Spinal cord (tissue), 10 donors: ENCODE results near the gene BDH2. TPM values are rescaled to one million over a fixed set of nuclear protein-coding genes. Genes with fewer than 3 reads are reported as not detected.
A peak's percentile ranks its signal among the peaks of the same experiment; 100 is the strongest.

ENCODE experiments used
- DNase-seq, 6 donors: peaks; one replicate each; pipeline versions ENCODE4 v3.0.0 to v3.0.0-alpha.2; 2013 to 2015; ENCODE audit warnings: low spot score in 6 of 6, low read depth in 4 of 6
- H3K27ac ChIP-seq: one replicate; pipeline ENCODE4 v1.5.1; 2013; ENCODE audit warnings: low read depth, low read length, control low read depth
- H3K27me3 ChIP-seq: one replicate; pipeline ENCODE4 v1.6.1; 2013; ENCODE audit warnings: low read length; ENCODE audit not compliant: control insufficient read depth, insufficient read depth
- H3K36me3 ChIP-seq: one replicate; pipeline ENCODE4 v1.6.1; 2013; ENCODE audit warnings: low read length; ENCODE audit not compliant: control insufficient read depth, insufficient read depth
- H3K4me1 ChIP-seq: one replicate; pipeline ENCODE4 v1.6.1; 2013; ENCODE audit warnings: low read length; ENCODE audit not compliant: control insufficient read depth, insufficient read depth
- H3K4me3 ChIP-seq: one replicate; pipeline ENCODE4 v1.5.1; 2013; ENCODE audit warnings: low read depth, low read length, control low read depth
- H3K9me3 ChIP-seq: one replicate; pipeline ENCODE4 v1.6.1; 2013; ENCODE audit warnings: low read length; ENCODE audit not compliant: control insufficient read depth, insufficient read depth
- whole genome bisulfite sequencing: methylation state at CpG from one replicate; pipeline ENCODE4 v1.1.5; 2013; ENCODE audit warnings: missing lambda C conversion rate; ENCODE audit not compliant: insufficient coverage; 5-methylcytosine and 5-hydroxymethylcytosine counted together
- polyA plus RNA-seq, 2 donors: library from polyadenylated mRNA; unstranded; fragments of 120-200 nt; gene quantifications; one replicate each; pipeline ENCODE4 v1.2.1, GENCODE V29; 2013; ENCODE audit not compliant: insufficient read length in 2 of 2
- total RNA-seq, 2 donors: library from RNA; depleted of rRNA in 1 of 2; stranded (reverse); fragments of 120-200 nt in 1 of 2; fragments of >200 nt in 1 of 2; gene quantifications; one replicate each; pipeline versions ENCODE4 v1.2.3 to v1.2.4, GENCODE V29; 2013 to 2014
- donor health status: healthy.

The BDH2 gene
- total and polyA plus RNA-seq, 4 donors: 47.2 to 129 (median 50.7) TPM

DNA sequence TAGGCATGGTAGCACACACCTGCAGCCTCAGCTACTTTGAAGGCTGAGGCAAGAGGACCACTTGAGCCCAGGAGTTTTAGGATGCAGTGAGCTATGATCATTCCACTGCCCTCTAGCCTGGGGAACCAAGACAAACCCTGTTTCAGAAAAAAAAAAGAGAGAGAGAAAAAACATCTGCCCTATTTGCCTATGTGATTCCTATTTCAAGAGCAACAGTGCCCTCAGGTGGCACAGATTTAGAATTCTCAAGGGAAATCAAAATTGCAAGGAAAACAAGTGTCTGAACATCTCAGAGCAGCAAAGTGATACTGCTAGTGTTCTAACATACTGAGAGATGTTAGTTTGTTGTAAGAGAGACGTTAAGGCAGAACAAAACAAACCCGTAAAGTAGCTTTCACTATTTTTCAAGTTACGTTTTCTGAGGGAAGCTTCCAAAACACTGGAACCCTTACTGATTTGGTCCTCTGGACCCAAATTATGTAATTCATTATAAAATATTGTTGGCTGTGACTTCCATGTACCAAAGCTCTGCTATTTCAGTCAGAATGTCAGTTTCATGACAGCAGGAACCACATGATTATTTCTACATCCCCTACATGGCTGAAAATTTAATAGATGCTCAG, 7.9 kb downstream of the BDH2 start:
- no CpG with 5 or more reads among the region's 3 CpGs for WGBS
- H3K36me3 ChIP-seq: peaks cover 5% of the 10 kb centered on the region
- no peaks in the 10 kb centered on the region for H3K27me3 ChIP-seq
- no peaks in the 10 kb centered on the region for H3K9me3 ChIP-seq
- peak in 3 of 6 donors; percentile 35 to 89 (median 82) for DNase-seq
- H3K4me3 ChIP-seq: no peak overlapping the region
- H3K4me1 ChIP-seq: no peaks in the 10 kb centered on the region
- no peak overlapping the region for H3K27ac ChIP-seq

GRCh38 chr4:103089481-103089880, 10.2 kb downstream of the BDH2 start:
- H3K27ac ChIP-seq: no peak overlapping the region
- peaks cover 5% of the 10 kb centered on the region for H3K36me3 ChIP-seq
- 100% methylated on average over 1 of the region's 2 CpGs for WGBS

GRCh38 chr4:103086551-103086950, 13.1 kb downstream of the BDH2 start:
- Histone ChIP-seq H3K9me3 (no peaks in the 10 kb centered on the region), H3K27me3 (no peaks in the 10 kb centered on the region), H3K27ac (no peak overlapping the region), H3K4me1 (no peaks in the 10 kb centered on the region), H3K4me3 (no peak overlapping the region), H3K36me3 (peaks cover 5% of the 10 kb centered on the region)
- WGBS: no CpG with 5 or more reads among the region's 1 CpG
- peak in 1 of 6 donors; percentile 9 for DNase-seq

More at GRCh38 chr4:103089481-103089880, 10.2 kb downstream of the BDH2 start:
- no peaks in the 10 kb centered on the region for H3K9me3 ChIP-seq
- no peaks in the 10 kb centered on the region for H3K27me3 ChIP-seq
- no peak for DNase-seq
- no peaks in the 10 kb centered on the region for H3K4me1 ChIP-seq
- H3K4me3 ChIP-seq: no peak overlapping the region

DNA sequence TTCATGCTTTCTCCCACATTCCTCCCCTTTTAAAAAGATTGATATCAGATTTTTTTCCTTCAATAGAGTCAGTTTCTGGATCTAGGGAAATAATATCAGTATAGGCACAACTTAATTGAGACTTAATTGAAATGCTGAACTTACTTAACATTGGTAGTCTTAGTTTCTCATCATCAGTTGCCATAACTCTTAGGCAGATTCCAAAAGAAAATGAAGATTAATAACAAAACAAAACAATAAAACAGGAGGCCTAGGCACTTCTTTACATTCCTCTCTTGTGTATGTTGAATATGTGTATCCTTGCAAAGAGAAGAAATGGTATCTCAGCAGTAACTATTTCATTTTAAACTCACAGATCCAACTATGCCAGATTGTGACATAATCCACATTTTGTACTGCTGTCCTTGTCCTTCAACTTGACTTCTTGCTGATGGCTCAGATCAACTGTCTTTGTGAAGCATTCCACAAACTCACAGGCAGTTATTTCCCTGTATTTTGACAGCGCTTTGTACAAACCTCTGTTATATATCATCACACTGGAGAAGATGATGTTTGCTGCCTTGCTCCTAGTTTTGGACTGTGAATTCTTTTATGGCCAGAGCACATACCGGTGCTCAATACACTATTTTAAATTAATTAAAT, 14.0 kb downstream of the BDH2 start:
- DNase-seq: no peak
- no peaks in the 10 kb centered on the region for H3K4me1 ChIP-seq
- no peak overlapping the region for H3K27ac ChIP-seq
- H3K27me3 ChIP-seq: no peaks in the 10 kb centered on the region
- no peaks in the 10 kb centered on the region for H3K9me3 ChIP-seq
- peaks cover 3% of the 10 kb centered on the region for H3K36me3 ChIP-seq
- no peak overlapping the region for H3K4me3 ChIP-seq
- no CpG with 5 or more reads among the region's 2 CpGs for WGBS

- peaks cover 3% of the 10 kb centered on the region for H3K4me1 ChIP-seq
- H3K27me3 ChIP-seq: no peaks in the 10 kb centered on the region
- no peaks in the 10 kb centered on the region for H3K36me3 ChIP-seq
- no peak overlapping the region for H3K27ac ChIP-seq
- DNase-seq: no peak
- WGBS: no CpG with 5 or more reads among the region's 1 CpG
- H3K9me3 ChIP-seq: no peaks in the 10 kb centered on the region
- no peak overlapping the region for H3K4me3 ChIP-seq
These were observed 20.0 kb downstream of the BDH2 start for GRCh38 chr4:103079621-103080020.

DNA sequence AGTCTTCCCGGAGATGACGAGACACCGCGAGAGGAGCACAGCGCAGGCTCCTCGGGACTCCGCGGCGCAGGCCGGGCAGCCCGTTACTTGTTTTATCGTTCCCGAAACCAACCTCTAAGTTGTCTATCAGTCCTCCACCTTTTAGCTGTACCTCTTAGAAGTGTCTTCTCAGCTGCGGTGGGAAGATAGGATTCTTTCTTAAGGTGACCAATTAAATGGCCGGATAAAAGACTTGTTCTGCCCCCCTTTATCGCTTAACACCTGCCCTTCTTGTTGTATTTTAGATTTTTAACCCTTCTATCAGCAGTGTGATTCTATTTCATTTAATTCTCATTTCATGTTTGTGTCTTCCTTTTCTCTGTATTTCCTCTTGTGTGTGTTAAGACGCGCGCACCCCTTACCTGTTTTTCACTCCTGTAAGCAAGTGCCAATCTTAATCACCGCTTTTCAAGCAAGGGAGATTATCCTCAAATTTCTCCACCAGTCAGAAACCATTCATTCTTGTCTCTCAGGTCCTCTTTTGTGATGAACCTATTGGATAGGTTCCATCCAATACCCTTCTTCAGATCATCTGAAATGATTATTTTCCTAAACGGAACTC, 22.8 kb downstream of the BDH2 start, which contains the start of gene SLC9B2:
TSS of gene SLC9B2 (minus strand) at position 15 of the 601 bp plus-strand sequence. CDS start 9,211 bp downstream, outside the sequence.
- H3K27ac ChIP-seq: peak within 1 kb of the TSS; percentile 84
- 34% methylated on average over 10 of the region's 21 CpGs for WGBS

DNA sequence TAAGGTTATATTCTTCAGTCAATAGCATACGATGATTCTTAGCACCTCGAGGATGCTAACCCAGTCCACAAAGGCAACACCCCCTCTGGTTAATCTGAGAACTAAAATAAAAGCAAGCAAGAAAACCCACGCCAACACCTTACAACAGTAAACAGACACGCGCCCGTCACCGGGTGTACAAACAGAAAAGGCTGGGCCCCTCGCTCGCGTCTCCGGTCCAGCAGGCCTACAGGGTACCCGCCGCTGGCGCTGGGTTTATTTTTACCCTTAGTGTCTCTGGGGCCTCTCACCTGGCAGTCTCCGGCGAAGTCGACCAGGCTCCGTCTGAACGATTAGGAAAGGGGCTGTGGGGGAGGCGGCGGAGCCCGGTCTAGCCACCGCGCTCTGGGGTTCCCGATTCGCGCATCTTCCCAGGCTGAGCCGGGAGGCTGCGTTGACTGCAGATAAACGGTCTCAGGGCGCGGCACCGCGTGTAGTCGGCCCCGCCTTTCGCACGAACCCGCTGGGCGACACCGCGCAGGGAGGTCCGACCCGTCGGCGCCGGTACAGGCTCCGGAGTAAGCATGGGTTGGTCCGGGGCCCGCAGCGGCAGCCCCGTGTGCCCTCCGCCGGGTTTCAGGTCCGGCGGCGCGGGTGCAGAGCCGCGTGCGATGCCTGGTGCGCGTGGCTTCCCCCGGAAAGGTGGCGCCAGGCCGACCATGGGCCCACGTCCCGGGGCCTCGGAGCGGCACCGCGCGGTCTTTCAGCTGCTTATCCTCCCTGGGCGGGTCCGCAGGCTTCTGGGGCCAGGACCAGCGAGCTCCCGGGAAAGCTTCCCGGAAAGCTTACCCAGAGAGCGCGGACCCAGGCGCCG, 23.5 kb downstream of the BDH2 start:
- DNase-seq: peak in 5 of 6 donors; percentile 24 to 89 (median 61)
- H3K36me3 ChIP-seq: no peaks in the 10 kb centered on the region
- under 1% methylated on average over 82 of the region's 82 CpGs for WGBS
- no peaks in the 10 kb centered on the region for H3K27me3 ChIP-seq
- H3K9me3 ChIP-seq: no peaks in the 10 kb centered on the region
- H3K4me3 ChIP-seq: peak overlapping the region; percentile 83
- H3K4me1 ChIP-seq: peaks cover 3% of the 10 kb centered on the region
- H3K27ac ChIP-seq: peak overlapping the region; percentile 84

More for the DNA sequence above, 22.8 kb downstream of the BDH2 start, which contains the start of gene SLC9B2:
- Histone ChIP-seq H3K4me1 (peaks cover 3% of the 10 kb centered on the region), H3K4me3 (peak within 1 kb of the TSS; percentile 83), H3K36me3 (no peaks in the 10 kb centered on the region), H3K9me3 (no peaks in the 10 kb centered on the region), H3K27me3 (no peaks in the 10 kb centered on the region)
- DNase-seq: peak in 3 of 6 donors; percentile 4 to 74 (median 53)

DNA sequence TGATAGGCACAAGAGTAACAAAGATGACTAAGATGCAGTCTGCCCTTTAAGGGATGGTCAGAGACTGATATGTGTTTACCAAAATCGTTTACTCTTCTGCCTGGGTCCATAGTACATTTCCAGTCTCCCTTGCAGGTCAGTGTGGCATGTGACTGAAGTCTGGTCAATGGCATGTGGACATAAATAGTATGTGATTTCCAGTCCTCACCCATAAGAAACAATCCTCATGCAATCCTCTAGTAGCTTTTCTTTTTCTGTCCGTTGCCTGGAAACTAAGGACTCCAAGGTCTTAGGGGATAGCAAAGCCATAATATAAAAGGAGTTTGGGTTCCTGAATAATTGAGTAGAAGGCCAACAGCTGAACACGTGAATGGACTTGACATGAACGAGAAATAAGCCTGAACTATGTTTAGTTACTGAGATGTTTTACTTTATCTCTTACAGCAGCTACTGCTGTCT, 24.2 kb downstream of the BDH2 start:
- H3K27me3 ChIP-seq: no peaks in the 10 kb centered on the region
- H3K9me3 ChIP-seq: no peaks in the 10 kb centered on the region
- peaks cover 3% of the 10 kb centered on the region for H3K4me1 ChIP-seq
- no CpG with 5 or more reads among the region's 4 CpGs for whole genome bisulfite sequencing
- peak in 3 of 6 donors; percentile 13 to 78 (median 58) for DNase-seq
- H3K27ac ChIP-seq: peak overlapping the region; percentile 84
- peak overlapping the region; percentile 83 for H3K4me3 ChIP-seq
- H3K36me3 ChIP-seq: no peaks in the 10 kb centered on the region
